KBM-7 (cell line): ENCODE data around the gene NUP37.
"Not testable (repeated sequence)": the region's sequence is repeated elsewhere in the genome, so short reads cannot be mapped to it uniquely, and the experiment has no call there.

ENCODE experiments used
- DNase-seq: peaks from one replicate; pipeline ENCODE4 v3.0.0-alpha.2; 2015
- in situ Hi-C: fragments of 300-500 bp; cut with MboI; formaldehyde crosslinking; loops from 2 replicates; pipeline ENCODE4 v1.14.3; 2020; ENCODE audit warnings: low sequenced_read_pairs, low pct_unique_long_range_greater_than_20kb, mixed read lengths

The NUP37 gene

DNA sequence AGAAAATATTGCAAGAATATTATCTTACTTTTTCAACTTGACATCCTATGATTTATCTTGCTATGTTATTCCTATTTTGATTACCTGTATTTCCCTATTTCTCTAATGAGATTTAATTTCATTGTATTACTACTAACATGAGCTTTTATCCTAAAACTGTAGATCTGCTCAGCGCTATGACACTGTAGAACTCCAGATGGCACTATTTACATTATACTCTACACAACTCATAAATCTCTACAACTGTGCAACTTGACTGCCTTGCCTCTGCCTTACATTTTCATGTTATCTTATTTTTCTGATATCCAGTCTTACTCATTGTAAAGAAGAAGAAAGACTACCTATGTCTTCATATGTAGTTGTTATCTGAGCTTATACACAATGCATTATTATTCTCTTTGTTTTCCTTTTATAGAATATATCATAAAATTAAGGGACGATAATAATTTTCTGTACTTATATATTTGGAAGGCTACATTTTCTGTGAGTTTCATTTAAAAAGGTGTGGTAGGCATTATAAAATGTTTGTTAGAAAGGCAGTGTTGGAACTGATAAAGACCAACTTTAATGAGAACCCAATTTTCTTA lies 24.1 kb downstream of the NUP37 start:
- peak; percentile 40 for DNase-seq
- in situ Hi-C loops, result no loop called here

DNA sequence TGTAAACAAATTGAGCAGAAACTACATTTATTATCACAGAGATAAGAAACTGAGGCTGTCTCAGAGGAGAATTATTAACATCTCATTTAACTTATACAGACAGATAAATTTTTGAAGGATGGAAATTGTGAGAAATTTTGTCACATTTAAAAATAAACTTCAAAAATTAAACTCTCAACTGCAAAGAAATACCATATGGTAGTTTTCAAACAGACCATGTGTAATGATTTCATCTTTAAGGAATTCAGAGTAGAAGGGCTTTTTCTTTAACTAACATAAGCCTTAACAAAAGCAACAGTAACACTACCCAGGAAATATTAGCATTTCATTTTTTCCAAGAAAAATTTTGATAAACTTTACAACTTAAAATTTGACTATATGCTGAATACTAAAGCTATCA lies 26.6 kb downstream of the NUP37 start:
- in situ Hi-C loops, result no loop called here
- no peak for DNase-seq

DNA sequence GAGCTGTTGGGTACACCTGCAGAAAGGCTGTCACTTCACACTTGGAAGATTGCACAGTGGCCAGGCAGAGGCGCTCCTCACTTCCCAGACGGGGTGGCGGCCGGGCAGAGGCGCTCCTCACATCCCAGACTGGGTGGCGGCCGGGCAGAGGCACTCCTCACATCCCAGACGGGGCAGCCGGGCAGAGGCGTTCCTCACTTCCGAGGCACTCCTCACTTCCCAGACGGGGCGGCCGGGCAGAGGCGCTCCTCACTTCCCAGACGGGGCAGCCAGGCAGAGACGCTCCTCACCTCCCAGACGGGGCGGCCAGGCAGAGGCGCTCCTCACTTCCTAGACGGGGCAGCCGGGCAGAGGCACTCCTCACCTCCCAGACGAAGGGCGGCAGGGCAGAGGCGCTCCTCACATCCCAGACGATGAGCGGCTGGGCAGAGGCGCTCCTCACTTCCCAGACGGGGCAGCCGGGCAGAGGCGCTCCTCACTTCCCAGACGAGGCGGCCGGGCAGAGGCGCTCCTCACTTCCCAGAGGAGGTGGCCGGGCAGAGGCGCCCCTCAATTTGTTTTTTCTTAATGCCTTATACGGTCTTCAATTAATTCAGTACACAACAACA lies 30.6 kb downstream of the NUP37 start:
- in situ Hi-C loops, DNase-seq: not testable (repeated sequence)

DNA sequence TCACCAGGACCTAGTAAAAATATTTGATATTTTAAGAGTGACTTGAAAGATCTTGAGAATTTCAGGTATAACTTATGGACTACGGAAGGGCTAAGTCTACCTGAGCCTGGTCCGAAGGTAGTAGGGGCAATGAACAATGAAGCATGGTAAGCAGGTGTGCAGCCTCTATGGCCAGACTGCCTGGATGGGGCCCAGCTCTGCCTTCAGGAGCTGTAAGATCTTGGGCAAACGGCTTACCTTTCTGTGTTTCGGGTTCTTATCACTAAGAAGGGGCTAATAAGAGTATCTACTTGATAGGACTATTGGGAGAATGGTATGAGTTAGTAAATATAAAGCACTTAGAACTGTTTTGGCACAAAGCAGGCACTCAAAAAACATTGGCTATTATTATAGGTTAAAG lies 39.1 kb downstream of the NUP37 start:
- in situ Hi-C loops, result no loop called here
- no peak for DNase-seq

DNA sequence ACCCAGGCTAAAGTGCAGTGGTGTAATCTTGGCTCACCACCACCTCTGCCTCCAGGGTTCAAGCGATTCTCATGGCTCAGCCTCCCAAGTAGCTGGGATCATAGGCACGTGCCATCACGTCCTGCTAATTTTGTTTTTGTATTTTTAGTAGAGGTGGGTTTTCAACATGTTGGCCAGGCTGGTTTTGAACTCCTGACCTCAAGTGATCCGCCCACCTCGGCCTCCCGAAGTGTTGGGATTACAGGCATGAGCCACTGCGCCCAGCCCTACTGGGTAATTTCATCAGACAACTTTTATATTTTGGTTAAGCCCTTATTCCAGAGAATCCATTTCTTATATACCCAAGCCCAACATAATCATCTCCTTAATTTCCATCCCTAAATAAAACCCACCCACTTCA lies 47.8 kb downstream of the NUP37 start:
- DNase-seq, in situ Hi-C loops: not testable (repeated sequence)

DNA sequence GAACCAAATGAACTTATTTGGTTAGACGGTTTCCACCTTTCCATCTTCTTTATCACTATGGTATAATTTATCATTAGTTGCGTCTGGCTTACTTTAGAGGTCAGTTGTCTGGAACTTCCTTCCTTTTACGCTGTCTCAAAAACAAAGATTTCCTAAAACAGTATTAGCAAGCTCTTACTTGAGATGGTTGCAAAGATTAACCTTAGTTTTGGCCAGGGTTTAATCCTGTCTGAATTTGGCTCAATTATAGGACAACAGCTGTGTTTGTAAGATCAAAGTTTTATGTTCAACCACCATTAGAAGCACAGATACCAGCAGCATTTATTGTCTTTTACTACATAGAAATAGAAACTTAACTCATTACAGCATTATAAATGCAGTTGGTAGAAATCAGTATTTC lies 50.2 kb downstream of the NUP37 start:
- in situ Hi-C loops, result no loop called here
- DNase-seq, result no peak

DNA sequence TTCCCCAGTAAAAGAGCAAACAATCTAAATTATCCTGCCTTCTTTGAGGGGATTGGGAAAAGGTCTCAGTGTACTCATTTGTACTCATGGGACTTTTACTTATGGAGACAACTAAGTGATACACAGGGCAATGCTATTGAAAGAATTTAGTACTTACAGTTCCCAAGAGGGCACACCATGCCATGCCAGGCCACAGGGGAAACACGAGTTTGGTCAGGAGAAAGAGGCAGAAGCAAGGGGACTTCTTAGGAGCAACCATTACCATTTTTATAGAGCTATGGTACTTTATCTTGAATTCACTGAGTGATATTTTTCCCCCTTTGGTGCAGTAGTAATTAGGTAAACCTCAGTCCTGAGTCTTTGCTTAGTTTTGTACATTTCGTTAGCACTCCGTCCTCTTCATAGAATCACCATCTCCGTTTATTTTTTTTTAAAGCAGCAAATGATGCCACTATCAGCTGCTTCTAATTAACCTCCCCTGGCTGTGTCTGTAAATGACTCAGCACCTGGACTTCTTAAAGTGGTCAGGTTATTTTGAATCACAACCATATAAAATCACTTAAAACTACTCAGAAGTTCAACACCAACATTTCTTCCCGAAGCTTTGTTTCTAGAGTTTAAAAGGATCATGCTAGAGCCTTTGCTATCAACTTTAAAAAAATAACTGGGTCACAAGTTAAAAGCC lies 52.2 kb downstream of the NUP37 start:
- in situ Hi-C loops, result no loop called here
- DNase-seq, result no peak

DNA sequence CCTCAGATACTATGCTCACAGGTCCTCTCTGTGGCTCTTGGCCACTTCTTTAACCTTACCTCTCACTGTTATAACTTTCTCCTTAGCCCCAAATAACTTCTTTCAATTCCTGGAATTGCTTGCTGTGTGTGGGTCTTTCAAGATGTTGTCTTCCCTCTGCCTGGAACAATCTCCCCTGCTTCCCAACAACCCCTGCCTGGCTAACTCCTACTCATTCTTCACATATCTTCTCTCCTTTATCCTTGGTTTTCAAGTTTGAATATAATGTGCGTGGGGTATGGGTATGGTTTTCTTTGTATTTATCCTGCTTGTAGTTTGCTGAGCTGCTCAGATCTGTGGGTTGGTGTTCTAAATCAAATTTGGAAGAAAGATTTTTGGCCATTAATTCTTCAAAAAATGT lies 55.4 kb downstream of the NUP37 start:
- in situ Hi-C loops, result no loop called here
- no peak for DNase-seq

DNA sequence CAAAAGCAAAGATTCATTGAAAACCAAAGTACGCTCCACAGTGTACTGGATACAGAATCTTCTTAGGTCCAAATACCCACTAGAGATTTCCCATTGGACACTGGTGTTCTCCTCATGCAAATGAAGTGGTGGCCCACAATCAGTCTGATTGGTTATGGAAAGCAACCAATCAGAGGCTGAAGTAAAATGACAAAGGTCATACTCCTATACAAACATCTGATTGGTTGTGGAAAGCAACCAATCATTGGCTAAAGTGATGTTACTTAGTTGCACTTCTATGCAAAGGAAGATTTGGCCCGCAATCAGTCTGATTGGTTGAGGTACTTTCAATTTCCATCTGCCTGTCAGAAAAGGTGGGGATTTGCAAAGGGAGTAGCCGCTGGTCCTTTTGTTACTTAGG lies 56.8 kb downstream of the NUP37 start:
- in situ Hi-C loops, result no loop called here
- DNase-seq, result no peak

DNA sequence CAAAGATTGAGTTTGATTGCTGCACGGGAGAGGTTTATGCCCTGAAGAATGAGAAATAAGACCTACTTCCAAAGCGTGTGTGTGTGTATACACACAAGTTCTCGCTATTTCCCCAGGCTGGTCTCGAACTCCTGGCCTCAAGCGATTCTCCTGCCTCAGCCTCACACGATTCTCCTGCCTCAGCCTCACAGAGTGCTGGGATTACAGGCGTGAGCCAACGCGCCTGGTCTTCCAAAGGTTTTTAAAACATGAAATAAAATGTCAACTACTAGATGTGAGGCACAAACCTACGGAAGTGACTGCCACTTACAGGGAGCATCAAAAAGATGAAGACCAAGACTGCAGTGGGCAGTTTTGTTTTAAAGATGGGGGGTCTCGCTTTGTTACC lies 57.5 kb downstream of the NUP37 start:
- no peak for DNase-seq
- in situ Hi-C loops, result no loop called here

DNA sequence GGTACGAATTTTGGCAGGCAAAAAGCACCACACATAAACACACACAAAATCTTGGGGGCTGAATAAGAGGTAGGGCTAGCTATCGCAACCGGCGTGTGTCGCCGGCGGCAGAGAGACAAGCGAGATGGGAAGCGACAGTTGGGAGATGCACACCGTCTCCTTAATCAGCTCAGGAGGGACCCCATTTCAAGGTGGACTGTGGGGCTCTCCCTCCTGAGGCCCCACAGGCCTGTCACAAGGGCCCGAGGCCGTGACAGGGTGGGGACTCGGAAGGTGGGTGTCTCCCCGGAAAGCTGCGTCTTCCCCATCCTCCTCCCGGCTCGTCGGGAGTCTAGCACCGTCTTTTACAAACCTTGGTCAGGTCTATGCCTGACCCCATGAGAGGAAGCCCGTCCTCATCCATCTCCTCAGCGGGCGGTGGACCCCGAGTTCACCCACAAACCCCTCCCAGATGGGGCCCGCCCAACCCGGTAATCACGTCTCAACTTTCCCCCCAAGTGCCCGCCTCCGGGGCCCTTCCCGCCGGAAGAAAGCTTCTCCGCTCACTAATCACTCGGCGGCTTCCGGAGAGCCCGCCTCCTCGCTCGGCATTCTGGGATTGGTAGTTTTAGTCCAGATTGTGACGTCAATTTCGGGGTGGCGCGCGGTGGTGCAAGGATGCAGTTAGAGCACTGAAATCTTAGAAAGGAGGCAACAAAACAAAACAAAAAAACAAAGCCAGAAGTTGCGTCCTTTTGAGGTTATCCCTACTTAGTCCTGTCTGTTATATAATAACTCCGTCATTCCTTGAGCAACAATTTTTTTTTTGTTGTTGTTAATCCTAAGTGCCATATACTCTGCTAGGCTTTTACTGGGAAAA lies 58.1 kb downstream of the NUP37 start, which contains the start of gene WASHC3:
WASHC3 (minus strand) TSS at position 432 of the 859 bp plus-strand sequence; CDS start at position 403, 29 bp downstream.
- peak; percentile 94 for DNase-seq
- in situ Hi-C loops, result no loop called here

DNA sequence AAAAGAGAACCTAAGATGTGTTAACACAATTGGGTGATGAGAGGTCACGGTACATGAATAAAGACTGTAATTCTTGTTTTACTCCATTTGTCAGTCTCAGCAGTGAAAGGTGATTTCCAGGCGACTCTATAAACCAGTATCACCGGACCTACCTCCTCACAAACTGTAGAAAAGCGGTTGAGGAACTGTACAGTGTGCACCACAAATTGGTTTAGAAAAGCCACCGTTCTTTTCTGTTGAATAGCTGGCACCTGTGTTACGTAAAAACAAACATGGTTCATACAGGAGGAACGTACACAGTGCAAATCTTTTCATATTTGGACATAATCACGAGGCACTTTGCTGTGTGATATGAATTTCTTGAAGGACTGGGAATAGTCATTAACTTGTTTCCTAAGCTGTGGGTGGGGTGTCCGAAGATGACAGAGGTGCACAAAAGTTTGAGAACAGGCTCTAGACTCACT lies 58.8 kb downstream of the NUP37 start:
- peak; percentile 48 for DNase-seq
- in situ Hi-C loops, result no loop called here

DNA sequence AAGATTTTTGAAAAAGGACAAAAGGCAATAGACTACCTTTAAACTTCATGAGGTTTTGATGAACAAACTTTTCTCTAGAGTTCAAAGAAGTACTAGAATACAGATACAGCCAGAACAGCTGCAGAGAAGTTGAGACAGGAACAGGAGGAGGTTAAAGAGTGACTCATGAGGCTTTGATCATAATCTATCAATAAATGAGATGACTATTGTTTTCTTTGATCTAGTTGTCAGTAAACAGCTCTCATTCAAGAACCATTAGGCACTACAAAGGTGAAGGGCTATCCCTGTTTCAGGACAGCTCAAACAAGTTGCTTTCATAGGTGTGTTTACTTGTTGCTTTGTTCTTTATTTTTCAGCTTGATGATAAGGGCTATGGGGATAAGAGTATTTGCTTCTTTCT lies 60.6 kb downstream of the NUP37 start:
- in situ Hi-C loops, result no loop called here
- DNase-seq, result no peak

DNA sequence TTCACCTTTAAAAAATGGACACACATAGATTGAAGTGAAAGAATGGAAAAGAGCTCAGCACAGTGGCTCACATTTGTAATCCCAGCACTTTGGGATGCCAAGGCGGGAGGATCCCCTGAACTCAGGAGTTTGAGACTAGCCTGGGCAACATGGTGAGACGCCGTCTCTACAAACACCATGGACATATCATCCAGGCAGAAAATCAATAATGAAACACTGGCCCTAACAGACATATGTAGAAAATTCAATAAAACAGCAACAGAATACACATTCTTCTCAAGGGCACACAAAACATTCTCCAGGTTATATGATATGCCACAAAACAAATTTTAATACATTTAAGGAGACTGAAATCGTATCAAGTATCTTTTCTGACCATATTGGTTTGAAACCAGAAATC lies 65.6 kb downstream of the NUP37 start:
- in situ Hi-C loops, result no loop called here
- no peak for DNase-seq

DNA sequence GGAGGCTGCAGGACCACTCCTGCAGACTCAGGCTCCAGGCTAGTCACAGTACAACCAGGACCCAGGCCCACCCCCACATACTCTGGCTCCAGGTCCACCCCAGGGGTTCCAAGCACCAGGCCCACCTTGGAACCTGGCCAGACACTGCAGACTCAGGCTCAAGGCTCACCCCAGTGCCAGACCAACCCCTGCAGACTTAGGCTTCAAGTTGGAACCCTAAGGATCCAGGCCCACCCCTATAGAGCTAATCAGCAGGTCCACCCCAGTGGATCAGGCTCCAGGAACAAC lies 66.9 kb downstream of the NUP37 start:
- no peak for DNase-seq
- in situ Hi-C loops, result no loop called here

DNA sequence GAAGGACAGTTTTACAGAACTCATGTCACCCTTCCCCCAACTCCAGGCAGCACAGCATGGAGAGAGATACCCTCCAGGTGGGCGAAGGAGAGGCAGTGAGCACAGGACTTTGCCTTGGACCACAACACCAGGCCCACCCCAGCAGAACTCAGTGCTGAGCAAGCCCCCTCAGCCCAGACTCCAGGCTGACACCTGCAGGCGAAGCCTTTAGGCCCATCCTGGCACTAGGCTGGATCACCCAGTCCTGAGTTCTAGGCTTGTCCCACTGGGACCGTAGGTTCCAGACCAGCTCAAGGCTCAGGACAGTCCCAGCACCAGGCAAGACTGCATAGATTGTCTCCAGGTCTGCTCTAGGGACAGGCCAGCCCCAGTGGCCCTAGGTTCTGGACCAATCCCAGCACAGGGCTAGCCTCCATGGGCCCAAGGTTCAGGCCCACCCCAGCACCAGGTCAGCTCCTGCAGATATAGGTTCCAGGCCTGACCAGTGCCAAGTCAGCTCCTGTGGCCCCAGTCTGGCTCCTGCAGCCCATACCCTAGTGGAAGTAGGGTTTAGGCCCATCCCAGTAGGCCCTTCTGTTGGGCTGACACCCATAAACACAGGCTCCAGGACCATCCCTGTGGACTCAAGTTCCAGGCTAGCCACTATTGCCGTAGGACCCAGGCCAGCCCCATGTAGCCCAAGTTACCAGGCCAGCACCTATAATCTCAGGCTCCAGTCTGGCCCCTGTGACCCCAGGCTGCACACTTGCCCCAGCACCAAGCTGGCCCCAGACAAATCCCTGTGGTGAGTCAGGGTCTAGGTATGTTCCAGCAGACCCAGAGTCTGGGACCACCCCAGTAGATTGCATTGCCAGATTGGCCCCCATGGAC lies 67.5 kb downstream of the NUP37 start:
- DNase-seq, result no peak
- in situ Hi-C loops, result no loop called here

DNA sequence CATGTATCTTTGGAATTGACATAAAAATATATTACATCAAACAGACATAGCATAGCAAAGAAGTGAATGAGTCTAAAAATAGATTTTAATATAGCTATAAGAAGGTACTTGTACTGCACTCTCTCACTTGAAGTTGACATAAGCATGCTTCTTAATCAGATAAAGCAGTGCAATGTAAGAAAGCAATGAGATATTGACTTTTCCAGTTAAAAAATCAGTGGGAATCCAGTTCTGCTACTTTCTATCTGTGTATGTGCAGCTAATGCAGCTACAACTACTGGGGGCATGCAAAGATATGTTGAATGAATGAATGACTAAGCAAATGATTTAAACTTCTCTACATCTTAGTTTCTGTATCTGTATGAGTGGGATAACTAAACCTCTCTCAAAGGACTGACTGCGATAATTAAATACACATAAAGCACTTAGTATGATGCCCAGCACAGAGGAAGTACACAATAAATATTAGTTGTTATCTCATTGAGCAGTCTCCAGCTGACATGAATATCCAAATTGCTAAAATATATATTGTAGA lies 68.4 kb downstream of the NUP37 start:
- no peak for DNase-seq
- in situ Hi-C loops, result no loop called here

DNA sequence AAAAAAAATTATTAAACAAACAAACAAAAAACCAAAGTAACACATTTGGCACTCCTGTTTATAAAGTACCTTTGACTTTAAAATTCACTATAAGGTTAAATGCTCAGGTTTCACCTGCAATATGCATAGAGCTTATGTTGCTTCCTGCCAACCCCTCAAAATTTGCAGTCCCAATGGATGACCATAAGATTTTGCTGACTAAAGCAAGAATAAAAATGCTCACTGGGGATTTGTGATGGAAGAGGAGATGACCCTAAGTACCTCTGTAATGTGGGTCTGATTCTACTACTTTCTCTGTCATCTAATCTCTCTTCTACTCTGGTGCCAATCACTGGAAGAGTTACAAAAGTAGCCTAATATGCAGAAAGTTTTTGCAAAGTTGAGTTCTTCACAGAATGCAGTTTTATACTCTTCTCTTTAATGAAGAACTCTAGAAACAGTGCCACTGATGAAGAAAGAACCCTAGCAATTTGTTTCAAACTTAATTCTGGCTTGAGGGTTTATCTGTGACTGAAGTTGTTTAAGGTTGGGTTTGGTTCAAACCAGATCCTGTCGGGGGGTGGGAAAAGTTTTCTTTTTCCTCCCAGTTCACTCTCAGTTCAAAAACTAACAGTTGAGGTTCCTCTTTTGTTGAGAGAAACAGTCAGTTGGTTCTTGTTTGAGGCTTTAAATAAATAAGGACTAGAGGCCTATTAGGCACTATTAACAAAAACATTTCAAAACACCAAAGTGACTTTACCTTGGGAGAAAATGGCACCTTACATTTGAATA lies 69.1 kb downstream of the NUP37 start:
- DNase-seq, result peak; percentile 64
- in situ Hi-C loops, result no loop called here
